Ovary (tissue), 3 donors: ENCODE measurements around the gene STX18.

Source experiments
- EP300 ChIP-seq: sonication (generic); formaldehyde crosslinking; IDR thresholded peaks from one replicate; pipeline ENCODE4 v1.6.1; 2017; ENCODE audit warnings: antibody characterized with exemption
- POLR2A ChIP-seq: fragments of 450-650 bp; IDR thresholded peaks from one replicate; pipeline ENCODE4 v1.6.1; 2017; ENCODE audit warnings: antibody characterized with exemption, mild to moderate bottlenecking, moderate library complexity
- TF ChIP-seq, protein P1 (sequence below), 3 donors: fragments of 450-650 bp in 2 of 3; fragments of 200-600 bp in 1 of 3; IDR thresholded peaks; one replicate each; pipeline versions ENCODE4 v1.5.1 to v1.8.0; 2016 to 2022; ENCODE audit warnings: antibody characterized with exemption in 3 of 3, mild to moderate bottlenecking in 1 of 3
- donor health status: DM: no; HTN: no; CAD: no.

DNA sequence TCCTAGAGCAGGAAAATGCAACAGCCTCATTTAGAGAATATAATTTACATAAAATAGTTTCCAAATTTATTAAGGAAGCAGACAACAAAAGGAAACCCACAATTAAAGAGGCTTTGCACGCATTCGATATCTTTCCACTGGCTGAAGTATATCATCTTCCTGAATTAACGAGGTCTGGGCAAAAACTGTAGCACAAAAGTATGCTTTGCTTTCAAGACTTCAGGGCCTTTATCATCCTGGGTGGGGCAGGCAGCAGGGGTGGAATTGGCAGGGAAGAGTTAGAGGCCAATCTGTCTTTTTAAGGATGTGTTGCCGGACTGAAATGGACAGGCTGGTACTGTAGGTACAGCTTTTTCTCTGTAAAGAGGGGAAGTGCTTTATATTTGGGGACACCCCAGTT, 17.0 kb upstream of the STX18 start:
- TF ChIP-seq, protein P1, sequence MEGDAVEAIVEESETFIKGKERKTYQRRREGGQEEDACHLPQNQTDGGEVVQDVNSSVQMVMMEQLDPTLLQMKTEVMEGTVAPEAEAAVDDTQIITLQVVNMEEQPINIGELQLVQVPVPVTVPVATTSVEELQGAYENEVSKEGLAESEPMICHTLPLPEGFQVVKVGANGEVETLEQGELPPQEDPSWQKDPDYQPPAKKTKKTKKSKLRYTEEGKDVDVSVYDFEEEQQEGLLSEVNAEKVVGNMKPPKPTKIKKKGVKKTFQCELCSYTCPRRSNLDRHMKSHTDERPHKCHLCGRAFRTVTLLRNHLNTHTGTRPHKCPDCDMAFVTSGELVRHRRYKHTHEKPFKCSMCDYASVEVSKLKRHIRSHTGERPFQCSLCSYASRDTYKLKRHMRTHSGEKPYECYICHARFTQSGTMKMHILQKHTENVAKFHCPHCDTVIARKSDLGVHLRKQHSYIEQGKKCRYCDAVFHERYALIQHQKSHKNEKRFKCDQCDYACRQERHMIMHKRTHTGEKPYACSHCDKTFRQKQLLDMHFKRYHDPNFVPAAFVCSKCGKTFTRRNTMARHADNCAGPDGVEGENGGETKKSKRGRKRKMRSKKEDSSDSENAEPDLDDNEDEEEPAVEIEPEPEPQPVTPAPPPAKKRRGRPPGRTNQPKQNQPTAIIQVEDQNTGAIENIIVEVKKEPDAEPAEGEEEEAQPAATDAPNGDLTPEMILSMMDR (IDR thresholded peaks at IDR 0.05): no peak
- no peak for TF ChIP-seq POLR2A
- TF ChIP-seq EP300: no peak
